Cardiac muscle cell (in vitro differentiated cells and primary cell): ENCODE results near the gene MRPS6. TPM values are rescaled to one million over a fixed set of nuclear protein-coding genes. Genes with fewer than 3 reads are reported as not detected.

ENCODE experiments used
- DNase-seq, 2 donors: peaks; one replicate each; pipeline versions ENCODE4 v3.0.0 to v3.0.0-alpha.2; 2010 to 2017; ENCODE audit warnings: low read depth in 1 of 2, low spot score in 1 of 2
- H3K27ac ChIP-seq: fragments of 200-600 bp; sonication (generic); 2 replicates; pipeline ENCODE4 v1.5.1; 2016
- H3K27me3 ChIP-seq: fragments of 200-600 bp; sonication (generic); 2 replicates; pipeline ENCODE4 v1.6.0; 2016; ENCODE audit warnings: control low read depth
- H3K36me3 ChIP-seq: fragments of 200-600 bp; sonication (generic); 2 replicates; pipeline ENCODE4 v1.5.1; 2016; ENCODE audit warnings: control low read depth
- H3K4me1 ChIP-seq: fragments of 200-600 bp; sonication (generic); 2 replicates; pipeline ENCODE4 v1.8.1; 2017; ENCODE audit warnings: low read depth, mild to moderate bottlenecking, mixed run types
- H3K4me3 ChIP-seq: fragments of 200-600 bp; sonication (generic); 2 replicates; pipeline ENCODE4 v1.5.1; 2016; ENCODE audit warnings: mild to moderate bottlenecking
- H3K9me3 ChIP-seq: fragments of 200-600 bp; sonication (generic); 2 replicates; pipeline ENCODE4 v1.5.1; 2017; ENCODE audit warnings: low read depth, mild to moderate bottlenecking, control low read depth
- polyA plus RNA-seq: library from polyadenylated mRNA; unstranded; fragments of >200 nt; fragmentation: Nextera tagmentation; extraction: Ambion mirVana; gene quantifications from 2 replicates; pipeline ENCODE4 v1.2.1, GENCODE V29; 2016
- total RNA-seq: library from RNA; depleted of rRNA; stranded (reverse); fragments of >200 nt; gene quantifications from 2 replicates; pipeline ENCODE4 v1.2.3, GENCODE V29; 2016
- TF ChIP-seq, protein P1 (sequence below): IDR thresholded peaks from 2 replicates; pipeline ENCODE4 v1.5.1; 2012; ENCODE audit warnings: low read depth, mild to moderate bottlenecking, low read length

Gene MRPS6
- total and polyA plus RNA-seq, 2 experiments from 2014 or later: 83.8 to 335 TPM

- TF ChIP-seq, protein P1, sequence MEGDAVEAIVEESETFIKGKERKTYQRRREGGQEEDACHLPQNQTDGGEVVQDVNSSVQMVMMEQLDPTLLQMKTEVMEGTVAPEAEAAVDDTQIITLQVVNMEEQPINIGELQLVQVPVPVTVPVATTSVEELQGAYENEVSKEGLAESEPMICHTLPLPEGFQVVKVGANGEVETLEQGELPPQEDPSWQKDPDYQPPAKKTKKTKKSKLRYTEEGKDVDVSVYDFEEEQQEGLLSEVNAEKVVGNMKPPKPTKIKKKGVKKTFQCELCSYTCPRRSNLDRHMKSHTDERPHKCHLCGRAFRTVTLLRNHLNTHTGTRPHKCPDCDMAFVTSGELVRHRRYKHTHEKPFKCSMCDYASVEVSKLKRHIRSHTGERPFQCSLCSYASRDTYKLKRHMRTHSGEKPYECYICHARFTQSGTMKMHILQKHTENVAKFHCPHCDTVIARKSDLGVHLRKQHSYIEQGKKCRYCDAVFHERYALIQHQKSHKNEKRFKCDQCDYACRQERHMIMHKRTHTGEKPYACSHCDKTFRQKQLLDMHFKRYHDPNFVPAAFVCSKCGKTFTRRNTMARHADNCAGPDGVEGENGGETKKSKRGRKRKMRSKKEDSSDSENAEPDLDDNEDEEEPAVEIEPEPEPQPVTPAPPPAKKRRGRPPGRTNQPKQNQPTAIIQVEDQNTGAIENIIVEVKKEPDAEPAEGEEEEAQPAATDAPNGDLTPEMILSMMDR: no peak
- H3K27ac ChIP-seq: no peak overlapping the region
- H3K36me3 ChIP-seq: no peaks in the 10 kb centered on the region
- peaks cover 8% of the 10 kb centered on the region for H3K4me1 ChIP-seq
- no peak for DNase-seq
- no peaks in the 10 kb centered on the region for H3K9me3 ChIP-seq
- H3K27me3 ChIP-seq: no peaks in the 10 kb centered on the region
- no peak overlapping the region for H3K4me3 ChIP-seq
These were observed 107.5 kb downstream of the MRPS6 start for GRCh38 chr21:34180826-34181359.

DNA sequence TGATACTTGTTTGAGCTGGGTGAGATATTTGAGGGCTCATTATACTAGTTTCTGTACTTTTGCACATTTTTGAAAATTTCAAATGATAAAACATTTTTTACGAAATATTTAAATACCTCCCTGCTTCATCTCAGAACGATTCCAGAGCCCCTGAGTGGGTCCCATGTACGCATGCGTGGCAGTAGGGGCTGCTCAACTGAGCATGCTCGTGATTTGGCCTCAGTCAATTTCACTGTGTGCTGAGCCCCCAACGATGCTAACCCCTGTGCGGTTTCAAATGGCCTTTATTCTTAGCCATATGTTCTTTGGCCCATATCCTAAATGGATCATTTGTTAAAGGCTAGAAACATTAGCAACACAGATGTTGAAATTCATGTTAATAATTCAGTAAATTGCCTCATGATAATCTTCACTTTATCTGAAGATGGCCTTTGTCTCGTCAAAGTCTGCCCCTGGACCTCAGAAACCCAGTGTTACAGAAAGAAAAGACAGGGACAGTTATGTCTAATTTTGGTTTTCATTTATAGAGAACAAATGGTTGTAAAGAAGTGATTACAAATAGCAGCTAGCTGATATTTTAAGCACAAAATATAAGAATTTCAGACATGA, 108.2 kb downstream of the MRPS6 start:
- no peak for DNase-seq
- no peaks in the 10 kb centered on the region for H3K27me3 ChIP-seq
- peaks cover 8% of the 10 kb centered on the region for H3K4me1 ChIP-seq
- no peaks in the 10 kb centered on the region for H3K36me3 ChIP-seq
- H3K27ac ChIP-seq: no peak overlapping the region
- H3K9me3 ChIP-seq: no peaks in the 10 kb centered on the region
- TF ChIP-seq, protein P1: no peak
- no peak overlapping the region for H3K4me3 ChIP-seq

DNA sequence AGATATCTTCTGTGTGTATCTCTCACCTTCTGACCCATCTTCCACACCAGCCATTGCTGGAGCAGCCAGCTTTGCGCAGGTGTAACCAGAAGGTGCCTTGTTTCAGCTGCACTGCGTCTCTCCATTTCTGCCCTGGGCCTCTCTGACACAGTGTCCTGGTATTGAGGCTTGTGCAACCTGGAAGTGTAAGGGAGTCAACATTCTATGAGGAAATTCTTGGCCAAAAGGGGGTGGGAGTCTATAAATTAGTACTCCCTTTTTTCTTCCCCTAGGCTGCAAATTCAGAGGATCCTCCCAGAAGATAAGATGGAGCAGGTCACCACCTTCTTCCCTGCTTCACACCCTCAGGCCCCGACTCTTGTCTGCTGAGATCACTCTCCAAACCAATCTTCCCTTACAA, 109.1 kb downstream of the MRPS6 start:
- Histone ChIP-seq H3K4me3 (no peak overlapping the region), H3K27me3 (no peaks in the 10 kb centered on the region), H3K4me1 (peaks cover 8% of the 10 kb centered on the region), H3K9me3 (no peaks in the 10 kb centered on the region), H3K27ac (no peak overlapping the region), H3K36me3 (no peaks in the 10 kb centered on the region)
- no peak for DNase-seq
- TF ChIP-seq, protein P1: no peak

- TF ChIP-seq, protein P1: no peak
- peaks cover 8% of the 10 kb centered on the region for H3K4me1 ChIP-seq
These were observed 110.1 kb downstream of the MRPS6 start for GRCh38 chr21:34183331-34183928.

DNA sequence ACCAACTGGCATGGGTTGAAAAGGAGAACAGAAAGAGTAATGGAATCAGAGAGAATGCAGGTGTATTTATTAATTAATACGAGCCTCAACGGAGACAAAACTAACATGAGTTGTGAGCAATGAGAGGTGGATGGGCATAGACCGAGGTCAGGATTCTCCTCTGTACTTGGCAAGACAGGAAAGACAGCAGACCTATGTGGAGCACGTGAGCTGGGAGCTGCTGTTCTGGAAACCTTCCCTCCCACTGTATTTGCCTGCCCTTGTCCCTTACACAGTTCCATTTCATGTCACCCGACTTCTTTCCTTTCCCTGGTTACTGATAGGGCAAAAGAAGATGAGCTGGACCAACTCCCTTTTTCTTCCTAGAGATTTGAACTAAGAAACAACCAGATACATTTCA, 110.9 kb downstream of the MRPS6 start:
- H3K27ac ChIP-seq: no peak overlapping the region
- H3K4me1 ChIP-seq: peaks cover 8% of the 10 kb centered on the region
- no peak overlapping the region for H3K4me3 ChIP-seq
- DNase-seq: no peak
- no peaks in the 10 kb centered on the region for H3K27me3 ChIP-seq
- no peaks in the 10 kb centered on the region for H3K9me3 ChIP-seq
- TF ChIP-seq, protein P1: no peak
- no peaks in the 10 kb centered on the region for H3K36me3 ChIP-seq

More at GRCh38 chr21:34183331-34183928, 110.1 kb downstream of the MRPS6 start:
- no peak overlapping the region for H3K4me3 ChIP-seq
- no peak for DNase-seq
- H3K27me3 ChIP-seq: no peaks in the 10 kb centered on the region
- no peak overlapping the region for H3K27ac ChIP-seq
- H3K36me3 ChIP-seq: no peaks in the 10 kb centered on the region
- H3K9me3 ChIP-seq: no peaks in the 10 kb centered on the region
